Erythroblast (primary cell): Measurements from ENCODE around the gene PPP2R5C.

Experiments used
- GATA1 ChIP-seq: IDR thresholded peaks from 2 replicates; pipeline ENCODE4 v1.6.1; 2011; ENCODE audit warnings: low read depth, mild to moderate bottlenecking, control low read depth, low read length, moderate library complexity
- POLR2A ChIP-seq: IDR thresholded peaks from 2 replicates; pipeline ENCODE4 v1.6.1; 2011; ENCODE audit warnings: mild to moderate bottlenecking, low read length

GRCh38 chr14:101867854-101868253, 106.3 kb downstream of the PPP2R5C start:
- TF ChIP-seq POLR2A: no peak
- TF ChIP-seq GATA1: no peak
